Spleen (tissue), 11 donors: ENCODE data around the gene AWAT2. TPM values are rescaled to one million over a fixed set of nuclear protein-coding genes. Genes with fewer than 3 reads are reported as not detected.

Experiments used
- DNase-seq: peaks from one replicate; pipeline ENCODE4 v3.0.0-alpha.2; 2020
- H3K27ac ChIP-seq, 8 donors: fragments of 200-600 bp; sonication (generic) in 7 of 8; 1 replicate in 4 of 8; 2 replicates in 4 of 8; pipeline versions ENCODE4 v1.5.0 to v1.8.0; 2016 to 2021; ENCODE audit warnings: inconsistent platforms in 4 of 8, mild to moderate bottlenecking in 4 of 8, moderate library complexity in 1 of 8
- H3K27me3 ChIP-seq, 7 donors: fragments of 200-600 bp; sonication (generic) in 6 of 7; replicated peaks in 1 of 7; 1 replicate in 4 of 7; 2 replicates in 3 of 7; pipeline versions ENCODE4 v1.5.0 to v1.8.0; 2016 to 2021; ENCODE audit warnings: inconsistent platforms in 3 of 7, mild to moderate bottlenecking in 1 of 7
- H3K36me3 ChIP-seq, 6 donors: fragments of 200-600 bp; sonication (generic) in 5 of 6; 1 replicate in 4 of 6; 2 replicates in 2 of 6; pipeline versions ENCODE4 v1.5.0 to v1.8.0; 2016 to 2021; ENCODE audit warnings: inconsistent platforms in 2 of 6
- H3K4me1 ChIP-seq, 6 donors: fragments of 200-600 bp; sonication (generic) in 5 of 6; 1 replicate in 3 of 6; 2 replicates in 3 of 6; pipeline versions ENCODE4 v1.5.0 to v1.8.0; 2016 to 2021; ENCODE audit warnings: inconsistent platforms in 3 of 6
- H3K4me3 ChIP-seq, 8 donors: fragments of 200-600 bp; sonication (generic) in 7 of 8; 1 replicate in 4 of 8; 2 replicates in 4 of 8; pipeline versions ENCODE4 v1.5.0 to v1.8.0; 2016 to 2021; ENCODE audit warnings: inconsistent platforms in 4 of 8, mild to moderate bottlenecking in 4 of 8, moderate library complexity in 2 of 8
- H3K9me3 ChIP-seq, 8 donors: fragments of 200-600 bp; sonication (generic) in 7 of 8; 1 replicate in 4 of 8; 2 replicates in 4 of 8; pipeline versions ENCODE4 v1.5.0 to v1.8.0; 2016 to 2021; ENCODE audit warnings: inconsistent platforms in 4 of 8
- POLR2AphosphoS5 ChIP-seq, 3 donors: sonication (generic); formaldehyde crosslinking; IDR thresholded peaks; one replicate each; pipeline ENCODE4 v1.5.1; 2017; ENCODE audit warnings: antibody characterized with exemption in 3 of 3
- WGBS, 5 donors: extraction: QIAGEN DNeasy Blood & Tissue Kit in 3 of 5; methylation state at CpG; one replicate each; pipeline versions ENCODE4 v1.1.5 to v1.1.7; 2013 to 2018; 5-methylcytosine and 5-hydroxymethylcytosine counted together
- intact Hi-C: fragments of 100-400 bp; cut with DNase I; formaldehyde crosslinking; loops from one replicate; pipeline ENCODE4 v1.15.0; 2023; ENCODE audit warnings: low total_unique reads
- microRNA-seq, 3 donors: library from miRNA; unstranded; fragments of <30 nt; microRNA quantifications; one replicate each; pipeline versions ENCODE4 to v1.1.0, GENCODE V29; 2019 to 2020
- polyA plus RNA-seq, 3 donors: library from polyadenylated mRNA; stranded (reverse); fragments of 200-250 nt; gene quantifications; one replicate each; pipeline ENCODE4 v1.2.1, GENCODE V29; 2013
- small RNA-seq, 4 donors: library from RNA; depleted of rRNA; stranded (forward); fragments of <200 nt; gene quantifications; one replicate each; pipeline ENCODE3, GENCODE V24; 2016
- total RNA-seq, 7 donors: library from RNA; depleted of rRNA in 3 of 7; stranded (reverse); fragments of >200 nt in 3 of 7; fragmentation: NEBNext Ultra II Directional in 4 of 7; extraction: Animal tissue kit (Norgen Biotek cat#: 25700) in 4 of 7; gene quantifications; one replicate each; pipeline versions ENCODE4 v1.1.0 to v1.2.1, GENCODE V29; 2016 to 2021
- TF ChIP-seq, protein P1 (sequence below), 11 experiments: fragments of 200-600 bp in 7 of 11; fragments of 450-650 bp in 4 of 11; sonication (generic) in 4 of 11; IDR thresholded peaks in 8 of 11; conservative IDR thresholded peaks in 3 of 11; 1 replicate in 7 of 11; 2 replicates in 4 of 11; pipeline versions ENCODE4 v1.4.0 to v1.8.0; 2016 to 2021; ENCODE audit warnings: antibody characterized with exemption in 11 of 11, inconsistent platforms in 4 of 11, mild to moderate bottlenecking in 1 of 11
- donor health status: healthy with polysubstance abuse.
- donor health status: DM: no; HTN: no; CAD: no; lungs with moderate emphysema.
- donor health status: DM: no; HTN: no; CAD: no.
- donor health status: Bipolar disorder and iron deficiency.
- donor health status: healthy.
- donor health status: DM: no; HTN: no; CAD: no.
- donor health status: DM: yes; HTN: yes; CAD: no.

The AWAT2 gene
- total and polyA plus RNA-seq, 10 donors = not detected

DNA sequence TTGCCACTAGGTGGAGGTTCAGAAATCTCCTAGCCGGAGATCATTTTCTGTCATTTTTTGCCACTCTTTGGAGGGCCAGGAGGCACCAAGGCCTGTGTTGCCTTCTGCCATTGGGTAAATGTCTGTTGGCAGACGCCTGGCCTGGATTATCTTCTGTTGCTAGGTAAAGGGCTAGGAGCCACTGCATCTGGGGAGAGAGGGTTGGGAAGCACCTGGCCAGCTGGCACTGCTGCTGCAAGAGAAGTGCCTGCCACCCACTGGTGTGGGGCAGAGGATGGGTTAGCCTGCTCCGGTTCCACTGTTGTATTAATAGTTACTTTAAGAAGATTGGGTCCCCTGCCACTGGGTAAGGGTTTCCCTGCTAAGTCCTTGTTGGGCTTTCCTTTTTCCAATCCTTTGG lies 58.1 kb downstream of the AWAT2 start:
- H3K4me1 ChIP-seq = no peaks in the 10 kb centered on the region
- WGBS, 5 donors = 76 to 100% (median 86%) methylated on average over 1 to 3 of the region's 3 CpGs
- H3K36me3 ChIP-seq = no peaks in the 10 kb centered on the region
- no peak overlapping the region for H3K27ac ChIP-seq
- intact Hi-C loops = no loop called here
- DNase-seq = no peak
- no peak overlapping the region for H3K4me3 ChIP-seq
- peaks cover 0 to 6% (median 0%) of the 10 kb centered on the region in 7 donors for H3K27me3 ChIP-seq
- TF ChIP-seq POLR2AphosphoS5 (IDR thresholded peaks at IDR 0.05) = no peak
- TF ChIP-seq, protein P1, sequence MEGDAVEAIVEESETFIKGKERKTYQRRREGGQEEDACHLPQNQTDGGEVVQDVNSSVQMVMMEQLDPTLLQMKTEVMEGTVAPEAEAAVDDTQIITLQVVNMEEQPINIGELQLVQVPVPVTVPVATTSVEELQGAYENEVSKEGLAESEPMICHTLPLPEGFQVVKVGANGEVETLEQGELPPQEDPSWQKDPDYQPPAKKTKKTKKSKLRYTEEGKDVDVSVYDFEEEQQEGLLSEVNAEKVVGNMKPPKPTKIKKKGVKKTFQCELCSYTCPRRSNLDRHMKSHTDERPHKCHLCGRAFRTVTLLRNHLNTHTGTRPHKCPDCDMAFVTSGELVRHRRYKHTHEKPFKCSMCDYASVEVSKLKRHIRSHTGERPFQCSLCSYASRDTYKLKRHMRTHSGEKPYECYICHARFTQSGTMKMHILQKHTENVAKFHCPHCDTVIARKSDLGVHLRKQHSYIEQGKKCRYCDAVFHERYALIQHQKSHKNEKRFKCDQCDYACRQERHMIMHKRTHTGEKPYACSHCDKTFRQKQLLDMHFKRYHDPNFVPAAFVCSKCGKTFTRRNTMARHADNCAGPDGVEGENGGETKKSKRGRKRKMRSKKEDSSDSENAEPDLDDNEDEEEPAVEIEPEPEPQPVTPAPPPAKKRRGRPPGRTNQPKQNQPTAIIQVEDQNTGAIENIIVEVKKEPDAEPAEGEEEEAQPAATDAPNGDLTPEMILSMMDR (IDR thresholded peaks at IDR 0.05 in 8 of 11, conservative IDR thresholded peaks at IDR 0.05 in 3 of 11) = no peak
- H3K9me3 ChIP-seq = no peaks in the 10 kb centered on the region

Small RNA genes lying within 50 kb of the gene (microRNA-seq; reads per million reads assigned to microRNA genes)
- gene MIR676 = 3.5 to 6.5 (median 5.8) reads per million in 3 donors

Small RNA genes lying within 50 kb of the gene (small RNA-seq; reads per million reads assigned to genes)
- 0 to 0.58 (median 0.21) reads per million in 4 donors for gene MIR676

Other genes with a start within 250 kb of the AWAT2 start
- gene OTUD6A, start 12.5 kb upstream of the AWAT2 start, total RNA-seq = not detected
- not detected for gene OTUD6A, start 12.5 kb upstream of the AWAT2 start, polyA plus RNA-seq
- gene IGBP1, start 83.5 kb upstream of the AWAT2 start, total RNA-seq = 10 to 100 TPM; 36.4 to 67.7 (median 48.1) TPM
- gene IGBP1, start 83.5 kb upstream of the AWAT2 start, polyA plus RNA-seq = 10 to 100 TPM; 48.4 to 78.4 (median 67.6) TPM
- not detected for gene DGAT2L6, start 127.5 kb upstream of the AWAT2 start, total RNA-seq
- not detected for gene DGAT2L6, start 127.5 kb upstream of the AWAT2 start, polyA plus RNA-seq
- gene AWAT1, start 184.7 kb upstream of the AWAT2 start, total RNA-seq = not detected
- gene AWAT1, start 184.7 kb upstream of the AWAT2 start, polyA plus RNA-seq = not detected
- gene P2RY4, start 210.3 kb upstream of the AWAT2 start, total RNA-seq = 1 to 10 TPM in 4 of 7 donors, under 1 TPM in 3; 0.27 to 1.8 (median 1.3) TPM
- under 1 TPM in 2 of 3 donors, not detected in 1; 0.06 to 0.11 TPM for gene P2RY4, start 210.3 kb upstream of the AWAT2 start, polyA plus RNA-seq
- gene ARR3, start 218.4 kb upstream of the AWAT2 start, total RNA-seq = not detected
- not detected for gene ARR3, start 218.4 kb upstream of the AWAT2 start, polyA plus RNA-seq
- gene RAB41, start 232.2 kb upstream of the AWAT2 start, total RNA-seq = not detected
- not detected for gene RAB41, start 232.2 kb upstream of the AWAT2 start, polyA plus RNA-seq
- 10 to 100 TPM; 20.0 to 28.6 (median 25.3) TPM for gene PDZD11, start 240.0 kb upstream of the AWAT2 start, total RNA-seq
- gene PDZD11, start 240.0 kb upstream of the AWAT2 start, polyA plus RNA-seq = 10 to 100 TPM; 36.7 to 44.5 (median 40.2) TPM
- 1 to 10 TPM; 1.4 to 6.0 (median 3.2) TPM for gene KIF4A, start 240.2 kb upstream of the AWAT2 start, total RNA-seq
- gene KIF4A, start 240.2 kb upstream of the AWAT2 start, polyA plus RNA-seq = 1 to 10 TPM in 2 of 3 donors, under 1 TPM in 1; 0.41 to 1.5 (median 1.3) TPM